ENCODE measurements around the gene ZBTB49.
"Not testable (repeated sequence)": the region's sequence is repeated elsewhere in the genome, so short reads cannot be mapped to it uniquely, and the experiment has no call there.

The ZBTB49 gene, protein sequence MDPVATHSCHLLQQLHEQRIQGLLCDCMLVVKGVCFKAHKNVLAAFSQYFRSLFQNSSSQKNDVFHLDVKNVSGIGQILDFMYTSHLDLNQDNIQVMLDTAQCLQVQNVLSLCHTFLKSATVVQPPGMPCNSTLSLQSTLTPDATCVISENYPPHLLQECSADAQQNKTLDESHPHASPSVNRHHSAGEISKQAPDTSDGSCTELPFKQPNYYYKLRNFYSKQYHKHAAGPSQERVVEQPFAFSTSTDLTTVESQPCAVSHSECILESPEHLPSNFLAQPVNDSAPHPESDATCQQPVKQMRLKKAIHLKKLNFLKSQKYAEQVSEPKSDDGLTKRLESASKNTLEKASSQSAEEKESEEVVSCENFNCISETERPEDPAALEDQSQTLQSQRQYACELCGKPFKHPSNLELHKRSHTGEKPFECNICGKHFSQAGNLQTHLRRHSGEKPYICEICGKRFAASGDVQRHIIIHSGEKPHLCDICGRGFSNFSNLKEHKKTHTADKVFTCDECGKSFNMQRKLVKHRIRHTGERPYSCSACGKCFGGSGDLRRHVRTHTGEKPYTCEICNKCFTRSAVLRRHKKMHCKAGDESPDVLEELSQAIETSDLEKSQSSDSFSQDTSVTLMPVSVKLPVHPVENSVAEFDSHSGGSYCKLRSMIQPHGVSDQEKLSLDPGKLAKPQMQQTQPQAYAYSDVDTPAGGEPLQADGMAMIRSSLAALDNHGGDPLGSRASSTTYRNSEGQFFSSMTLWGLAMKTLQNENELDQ

DNA sequence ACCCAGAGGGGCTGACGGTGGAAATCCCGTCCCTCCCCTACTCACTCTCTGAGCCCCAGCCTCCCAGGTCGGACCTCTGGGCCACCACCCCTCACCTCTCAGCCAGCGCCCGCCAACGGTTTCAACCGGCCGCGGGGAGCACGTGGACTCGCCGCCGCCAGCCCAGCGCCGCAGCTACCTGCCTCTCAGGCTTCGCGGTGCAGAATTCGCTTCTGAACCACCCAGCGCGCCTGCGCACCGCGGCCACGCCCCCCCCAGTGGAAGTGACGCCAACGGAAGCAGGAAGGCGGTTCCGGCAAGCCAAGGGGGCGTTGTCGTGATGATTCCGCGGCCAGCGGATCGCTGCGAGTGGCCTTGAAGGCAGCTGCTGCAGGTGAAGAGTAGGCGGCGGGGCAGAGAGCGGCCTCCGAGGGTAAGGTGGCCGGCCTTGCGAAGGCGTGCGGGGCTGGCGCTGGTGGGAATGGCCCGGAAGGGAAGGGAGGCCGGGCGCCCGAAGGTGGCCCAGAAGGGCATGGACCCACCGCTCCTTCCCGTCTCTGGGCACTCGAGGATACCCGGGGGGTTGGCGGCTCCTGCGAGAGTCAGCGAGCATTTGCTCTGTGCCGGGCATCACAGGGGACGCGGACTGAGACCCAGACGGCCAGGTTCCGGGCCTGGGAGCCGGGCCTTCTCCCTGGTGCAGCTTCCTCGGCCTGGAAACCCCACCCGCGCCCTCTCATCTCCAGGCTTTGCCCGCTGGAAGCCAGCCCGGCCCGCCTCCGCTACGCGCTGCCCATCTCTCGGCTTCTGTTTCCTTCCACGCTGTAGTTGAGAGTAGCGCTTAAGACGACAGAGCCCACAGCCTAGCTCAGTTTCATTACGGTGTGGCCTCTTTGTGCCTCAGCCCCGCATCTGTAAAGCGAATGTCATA lies at the start of gene ZBTB49, which contains the start of gene LYAR:
Gene ZBTB49, plus strand, starts transcription at position 311 of the 910 bp plus-strand sequence. CDS start 9,695 bp downstream, outside the sequence.
Gene LYAR, minus strand, starts transcription at position 214 of the 910 bp plus-strand sequence. CDS start 6,412 bp downstream, outside the sequence.
- DNase-seq: peak; percentile 86

DNA sequence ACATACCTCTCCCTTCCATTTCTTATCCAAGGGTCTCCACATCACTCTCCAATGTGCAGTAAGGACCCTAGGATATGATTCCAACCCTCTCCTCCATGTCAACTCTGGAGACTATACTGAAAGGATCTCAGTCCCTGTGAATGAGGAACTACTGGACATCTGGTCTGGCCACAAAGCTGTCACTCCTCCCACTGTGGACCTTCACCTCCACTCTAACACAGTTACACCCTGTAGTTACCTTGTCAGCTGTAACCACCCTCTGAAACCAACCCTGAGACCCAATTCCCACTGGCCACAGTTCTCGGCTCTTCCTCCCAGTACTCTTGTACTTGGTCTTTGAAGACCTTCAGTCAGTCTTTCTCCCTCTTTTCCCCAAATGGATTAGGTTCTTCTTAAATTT lies 44.9 kb upstream of the ZBTB49 start:
- DNase-seq: no peak

DNA sequence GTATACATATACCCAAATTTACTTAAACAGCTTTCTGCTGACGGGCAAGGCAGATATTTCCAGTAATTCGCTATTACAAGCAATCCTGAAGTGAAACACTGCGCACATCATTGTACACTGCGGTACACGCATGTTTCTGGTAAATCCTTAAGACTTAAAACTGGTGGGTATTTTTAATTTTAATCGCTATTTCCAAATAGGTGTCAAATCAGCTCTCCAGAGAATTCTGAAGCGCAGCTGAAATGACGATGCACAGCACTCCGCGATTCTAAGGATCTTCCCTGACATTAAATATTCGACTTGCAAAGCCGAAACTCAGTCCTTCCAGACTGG lies 42.4 kb upstream of the ZBTB49 start:
- no peak for DNase-seq

DNA sequence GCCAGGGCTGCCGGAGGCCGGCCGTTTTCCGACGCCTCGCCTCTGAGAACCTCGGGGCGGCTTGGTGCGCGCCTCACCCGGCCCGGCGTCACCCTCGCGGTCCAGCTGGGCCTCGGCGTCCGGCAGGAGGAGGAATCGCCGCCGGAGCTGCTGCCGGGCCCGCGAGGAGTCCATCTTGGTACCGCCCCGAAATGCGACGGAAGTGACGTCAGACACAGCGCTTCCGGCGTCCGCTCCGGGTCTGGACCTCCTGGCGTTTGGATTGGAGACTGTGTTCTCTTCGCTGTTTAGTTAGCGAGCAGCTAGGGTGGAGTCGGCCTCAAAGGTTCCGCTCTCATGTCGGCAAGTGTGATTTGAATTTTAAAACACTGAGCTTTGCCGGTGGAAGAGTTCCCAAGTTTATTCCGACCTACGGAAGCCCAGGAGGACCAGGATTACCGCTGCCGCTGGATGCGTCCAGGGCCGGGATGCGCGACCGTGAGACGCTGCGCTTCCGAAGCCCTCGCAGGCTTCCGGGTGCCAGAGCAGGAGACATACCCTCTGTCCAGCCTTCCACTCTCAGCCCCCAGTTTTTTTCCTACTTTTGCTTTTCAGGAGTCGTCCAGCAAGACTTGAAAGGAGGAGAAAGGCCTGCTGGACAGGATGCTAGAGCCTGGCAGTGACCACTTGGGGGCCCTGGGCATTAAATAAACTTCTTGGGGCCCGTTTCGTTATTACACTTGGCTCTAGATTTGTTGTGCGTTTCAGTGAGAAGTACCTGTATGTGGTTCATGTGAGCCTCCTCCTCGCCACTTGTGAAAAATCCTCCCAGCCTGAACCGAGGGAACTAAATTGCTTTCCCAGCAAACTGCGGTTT lies 41.8 kb upstream of the ZBTB49 start, which contains the start of gene TMEM128:
Gene TMEM128, minus strand, starts transcription at position 195 of the 856 bp plus-strand sequence. Its CDS starts 21 bp downstream, at position 174.
- DNase-seq: peak; percentile 89

DNA sequence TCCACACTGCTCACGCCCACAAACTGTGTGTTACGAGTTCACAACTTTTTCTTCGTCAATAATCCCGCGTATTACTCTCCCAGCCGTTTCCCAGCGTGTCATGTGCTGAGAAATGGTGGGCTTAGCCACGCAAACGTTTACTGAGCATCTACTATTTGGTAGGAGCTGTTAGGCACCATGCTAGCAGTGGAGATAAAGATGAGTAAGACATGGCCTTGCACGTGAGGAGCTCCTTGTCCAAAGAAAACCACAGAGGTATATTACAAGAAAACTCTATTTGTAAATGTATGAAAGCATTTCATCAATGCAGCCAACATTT lies 41.2 kb upstream of the ZBTB49 start:
- DNase-seq: no peak

DNA sequence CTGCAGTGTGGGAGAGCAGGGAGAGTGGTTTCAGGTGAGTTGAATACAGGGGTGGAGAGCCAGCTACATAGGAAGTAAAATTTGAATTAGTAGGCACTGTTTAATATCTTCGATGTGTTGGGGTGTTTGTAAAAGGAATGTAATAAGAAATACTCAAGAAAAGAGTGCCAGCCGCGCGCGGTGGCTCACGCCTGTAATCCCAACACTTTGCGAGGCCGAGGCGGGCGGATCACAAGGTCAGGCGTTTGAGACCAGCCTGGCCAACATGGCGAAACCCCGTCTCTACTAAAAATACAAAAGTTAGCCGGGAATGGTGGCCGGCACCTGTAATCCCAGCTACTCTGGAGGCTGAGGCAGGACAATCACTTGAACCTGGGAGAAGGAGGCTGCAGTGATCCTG lies 40.7 kb upstream of the ZBTB49 start:
- not testable (repeated sequence) for DNase-seq

DNA sequence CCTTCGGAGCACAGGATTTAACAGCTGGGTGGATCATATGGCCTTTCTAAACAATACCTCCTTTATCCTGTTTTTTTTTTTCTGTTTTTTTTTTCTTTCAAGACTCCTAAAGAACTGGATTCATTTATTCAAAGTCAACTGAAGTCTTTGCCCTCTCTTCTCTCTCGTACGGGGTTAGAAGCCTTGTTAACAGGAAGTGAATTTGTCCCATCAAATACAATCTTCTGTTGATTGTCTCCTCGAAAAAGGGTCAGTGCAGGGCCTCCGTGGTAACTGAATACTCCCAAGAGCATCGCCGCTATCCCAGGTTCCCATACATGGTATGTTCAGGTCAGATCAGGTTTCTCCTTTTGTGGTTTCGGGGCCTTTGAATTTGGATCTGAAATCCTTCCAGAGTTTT lies 40.2 kb upstream of the ZBTB49 start:
- DNase-seq: no peak

DNA sequence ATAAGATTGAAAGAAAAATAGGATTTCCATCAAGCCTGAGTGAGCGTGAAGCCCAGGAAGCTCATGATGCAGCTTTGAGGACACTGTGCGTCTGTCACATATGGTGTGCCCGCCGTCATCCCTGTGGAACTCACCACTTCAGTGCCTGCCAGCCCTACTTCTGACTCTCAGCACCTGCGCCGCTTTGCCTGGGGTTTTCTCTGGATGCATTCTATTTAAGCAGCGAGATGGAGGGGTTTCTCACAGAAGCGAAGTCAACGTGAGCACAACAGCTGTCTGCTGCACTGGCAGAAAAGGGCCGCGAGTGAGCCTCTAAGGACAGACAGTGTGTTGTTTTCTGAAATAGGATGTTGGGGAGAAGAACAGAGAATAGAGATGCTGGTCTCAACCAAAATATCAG lies 35.9 kb upstream of the ZBTB49 start:
- no peak for DNase-seq

DNA sequence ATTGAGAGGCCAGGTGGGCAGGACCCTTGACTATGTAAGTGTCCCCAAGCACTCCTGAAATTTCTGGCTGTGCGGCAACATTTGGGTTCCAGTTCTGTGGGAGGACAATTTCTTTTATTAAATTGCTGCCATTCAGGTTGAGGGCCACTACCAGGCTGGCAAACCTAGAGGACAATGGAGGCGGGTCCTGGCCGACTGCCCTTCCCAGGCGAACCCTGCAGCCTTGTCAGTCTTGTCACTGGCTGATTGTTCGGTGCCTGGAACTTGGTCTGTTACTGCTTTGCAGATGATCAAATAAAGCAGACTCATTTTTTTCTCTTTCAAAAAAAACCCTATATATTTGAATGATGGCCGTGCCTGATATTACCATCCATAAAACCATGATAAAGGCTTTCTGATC lies 35.4 kb upstream of the ZBTB49 start:
- DNase-seq: no peak

DNA sequence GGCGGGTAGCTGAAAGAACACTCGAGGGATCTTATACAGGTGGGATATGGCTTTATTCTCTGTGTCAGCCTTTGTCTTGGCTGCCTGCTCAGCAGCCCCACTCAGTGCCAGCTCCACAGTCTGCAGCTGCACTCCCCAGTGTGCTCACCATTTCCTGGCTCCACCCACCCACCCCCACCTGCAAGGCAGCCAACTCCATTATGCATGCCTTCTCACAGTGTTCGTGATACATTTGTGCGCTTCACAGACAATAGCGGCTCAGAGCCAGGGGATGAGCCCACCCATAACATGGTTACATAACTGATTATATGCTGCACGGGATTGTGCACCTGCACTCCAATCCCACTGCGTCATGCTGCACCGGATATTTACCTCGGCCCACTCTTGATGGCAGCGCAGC lies 33.3 kb upstream of the ZBTB49 start:
- no peak for DNase-seq

DNA sequence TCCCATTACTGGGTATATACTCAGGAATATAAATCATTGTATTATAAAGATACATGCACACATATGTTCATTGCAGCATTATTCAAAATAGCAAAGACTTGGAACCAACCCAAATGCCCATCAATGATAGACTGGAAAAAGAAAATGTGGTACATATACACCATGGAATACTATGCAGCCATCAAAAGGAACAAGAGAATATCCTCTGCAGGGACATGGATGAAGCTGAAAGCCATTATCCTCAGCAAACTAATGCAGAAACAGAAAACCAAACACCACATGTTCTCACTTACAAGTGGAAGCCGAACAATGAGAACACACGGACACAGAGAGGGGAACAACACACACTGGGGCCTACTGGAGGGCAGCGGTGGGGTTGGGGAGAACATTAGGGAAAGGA lies 32.3 kb upstream of the ZBTB49 start:
- DNase-seq: not testable (repeated sequence)

DNA sequence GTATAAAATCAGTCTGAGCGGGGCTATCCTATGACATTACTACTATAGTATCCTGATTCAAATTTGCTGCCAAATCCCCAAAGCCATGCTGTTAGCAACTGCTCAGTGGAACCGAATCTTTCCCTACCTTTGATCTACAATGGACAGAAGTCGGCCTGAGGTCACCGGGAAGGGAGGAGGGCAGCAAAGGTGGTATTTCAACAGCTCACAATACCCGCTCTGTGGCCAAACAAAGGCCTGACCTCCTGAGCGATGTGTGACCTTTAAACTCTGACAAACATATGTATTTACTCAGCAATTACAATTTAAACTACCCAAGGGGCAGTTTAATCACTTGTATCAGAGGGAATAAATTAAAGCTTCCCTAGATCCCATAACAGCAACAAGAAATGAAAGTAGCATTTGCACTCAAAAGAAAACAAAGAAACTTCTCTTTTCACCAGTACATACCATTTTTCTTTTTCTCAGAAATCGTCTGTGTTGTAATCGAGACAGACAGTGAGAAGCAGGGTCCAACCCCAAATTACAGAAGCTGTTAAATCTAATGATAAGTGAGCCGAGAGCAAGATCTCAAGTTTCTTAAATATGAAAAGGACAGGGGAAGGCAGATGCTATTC lies 30.5 kb upstream of the ZBTB49 start:
- no peak for DNase-seq

DNA sequence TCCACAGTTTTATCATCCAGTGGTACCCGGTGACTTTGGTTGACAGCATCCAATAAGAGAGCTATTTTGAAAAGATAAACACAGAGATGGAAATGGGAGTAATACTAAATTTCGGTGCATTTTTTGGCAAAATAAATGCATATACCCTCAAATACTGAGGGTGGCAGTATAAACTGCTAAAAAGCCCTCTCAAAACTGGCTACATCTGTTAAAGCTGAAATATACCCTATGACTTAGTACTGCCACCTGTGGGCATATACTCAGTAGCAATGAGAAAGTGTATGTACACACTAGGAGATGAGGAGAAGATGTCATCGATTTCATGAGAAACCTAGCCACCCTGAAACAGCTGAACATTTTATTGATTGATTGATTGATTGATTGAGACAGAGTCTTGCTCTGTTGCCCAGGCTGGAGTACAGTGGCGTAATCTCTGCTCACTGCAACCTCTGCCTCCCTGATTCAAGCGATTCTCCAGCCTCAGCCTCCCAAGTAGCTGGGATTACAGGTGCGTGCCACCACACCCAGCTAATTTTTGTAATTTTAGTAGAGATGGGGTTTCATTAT lies 29.8 kb upstream of the ZBTB49 start:
- no peak for DNase-seq

DNA sequence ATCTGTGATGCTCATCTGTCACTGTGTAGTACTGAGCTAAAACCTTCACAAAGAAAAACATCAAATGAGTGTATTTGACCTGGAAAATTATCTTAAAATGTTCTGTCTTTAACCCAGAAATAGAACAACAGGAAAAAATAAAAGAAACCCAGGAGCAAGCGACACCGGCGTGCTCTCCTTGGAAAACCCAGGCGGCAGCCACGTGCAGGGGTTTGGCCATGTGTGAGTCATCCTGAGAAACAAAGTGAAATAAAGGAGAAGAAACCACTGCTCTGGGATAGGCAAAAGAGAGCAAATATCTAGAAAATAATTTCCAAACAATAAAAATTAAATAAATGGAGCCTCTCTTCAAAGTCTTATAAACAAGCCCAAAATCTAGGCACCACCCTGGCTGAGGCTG lies 22.1 kb upstream of the ZBTB49 start:
- DNase-seq: no peak

DNA sequence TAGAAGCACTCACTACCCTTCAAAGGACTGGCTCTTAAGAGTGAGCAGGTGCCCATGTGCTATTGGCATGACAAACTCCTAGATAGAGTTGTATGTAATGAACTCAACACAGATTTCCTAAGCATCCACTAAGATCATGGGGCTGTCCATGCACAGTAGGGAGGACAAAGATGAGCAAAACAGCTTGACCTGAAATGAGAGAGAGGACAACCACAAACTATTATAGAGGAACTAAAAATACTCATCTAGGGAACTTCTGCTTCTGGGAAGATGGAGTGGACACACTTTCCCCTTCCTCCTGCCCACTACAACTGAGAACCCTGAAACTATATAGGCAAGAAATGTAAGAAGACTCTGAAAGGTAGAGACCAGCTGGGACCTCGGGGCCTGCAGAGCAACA lies 21.3 kb upstream of the ZBTB49 start:
- DNase-seq: no peak

DNA sequence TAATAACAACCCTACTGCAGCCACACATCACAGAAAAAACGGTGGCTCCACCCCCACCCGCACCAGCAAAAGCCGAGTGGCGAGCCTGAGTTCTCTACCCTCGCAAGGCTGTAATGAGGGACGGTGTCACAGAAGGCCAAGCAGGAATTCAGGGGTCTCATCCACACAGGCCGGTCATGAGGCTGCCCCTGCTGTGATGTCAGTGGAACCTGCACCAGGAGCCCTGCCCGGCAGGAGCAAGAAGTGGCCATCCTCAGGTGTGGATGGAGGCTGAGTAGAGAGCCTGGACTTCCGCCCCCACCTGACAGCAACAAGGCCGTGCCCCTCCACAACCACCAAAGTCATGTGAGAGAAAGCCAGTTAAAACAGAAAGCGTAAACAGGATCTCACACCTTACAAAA lies 20.7 kb upstream of the ZBTB49 start:
- DNase-seq: no peak

DNA sequence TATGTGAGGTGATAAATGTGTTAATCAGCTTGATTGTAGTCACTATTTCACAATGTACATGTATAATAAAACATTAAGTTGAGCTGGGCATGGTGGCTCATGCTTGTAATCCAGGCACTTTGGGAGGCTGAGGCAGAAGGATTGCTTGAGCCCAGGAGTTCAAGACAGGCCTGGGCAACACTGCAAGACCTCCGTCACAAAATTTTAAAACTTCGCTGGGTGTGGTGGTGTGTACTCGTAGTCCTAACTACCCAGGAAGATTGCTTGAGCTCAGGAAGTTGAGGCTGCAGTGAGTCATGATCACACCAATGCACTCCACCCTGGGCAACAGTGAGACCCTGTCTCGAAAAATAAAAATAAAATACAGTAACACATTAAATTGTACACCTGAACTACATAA lies 20.2 kb upstream of the ZBTB49 start:
- DNase-seq: no peak

DNA sequence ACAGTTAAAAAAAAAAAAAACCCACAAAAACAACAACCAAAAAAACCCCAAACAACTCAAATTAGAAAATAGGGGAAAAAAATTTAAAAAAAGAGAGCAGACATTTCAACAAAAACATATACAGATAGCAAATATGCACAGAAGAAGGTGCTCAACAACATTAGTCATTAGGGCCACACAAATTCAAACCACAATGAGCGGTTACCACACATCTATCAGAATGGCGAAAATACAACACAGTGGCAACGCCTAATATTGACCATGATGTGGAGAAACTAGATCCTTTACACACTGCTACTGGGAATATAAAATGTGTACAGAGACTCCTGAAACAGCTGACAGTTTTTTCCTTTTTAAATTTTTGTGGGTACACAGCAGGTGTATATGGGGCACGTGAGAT lies 19.5 kb upstream of the ZBTB49 start:
- no peak for DNase-seq

DNA sequence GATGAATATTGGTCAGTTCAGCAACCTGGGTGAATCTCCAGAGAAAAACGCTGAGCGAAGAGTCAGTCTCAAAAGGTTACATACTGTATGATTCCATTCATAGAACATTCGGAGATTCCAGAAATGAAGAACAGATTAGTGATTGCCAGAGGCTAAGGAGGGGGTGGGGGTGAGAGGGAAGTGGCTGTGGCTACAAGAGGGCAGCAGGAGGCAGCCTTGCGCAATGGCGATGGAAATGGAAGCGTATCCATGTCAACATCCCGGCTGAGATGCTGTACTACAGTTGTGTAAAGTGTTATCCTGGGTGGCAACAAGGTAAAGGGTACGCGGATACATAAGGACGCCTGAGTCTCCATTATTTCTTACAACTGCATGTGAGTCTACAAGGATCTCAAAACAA lies 18.1 kb upstream of the ZBTB49 start:
- DNase-seq: no peak

DNA sequence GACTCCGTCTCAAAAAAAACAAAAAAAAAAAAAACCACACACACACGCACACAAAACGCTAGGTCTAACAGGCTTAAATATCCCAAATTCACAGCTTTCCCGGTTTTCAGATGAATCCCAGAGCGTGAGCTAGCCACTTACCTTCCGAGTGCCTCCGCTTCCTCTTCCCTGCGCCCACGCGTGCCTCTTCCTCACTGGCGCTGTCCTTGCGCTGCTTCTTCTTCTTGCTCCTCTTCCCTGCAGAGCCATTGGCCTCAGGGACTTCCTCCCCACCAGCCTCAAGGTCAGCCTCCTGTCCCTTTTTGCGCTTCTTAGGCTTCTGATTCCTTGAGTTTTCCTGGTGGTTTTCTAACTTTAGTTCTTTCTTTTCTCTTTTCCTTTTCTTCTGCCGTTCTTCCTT lies 15.8 kb upstream of the ZBTB49 start:
- no peak for DNase-seq

DNA sequence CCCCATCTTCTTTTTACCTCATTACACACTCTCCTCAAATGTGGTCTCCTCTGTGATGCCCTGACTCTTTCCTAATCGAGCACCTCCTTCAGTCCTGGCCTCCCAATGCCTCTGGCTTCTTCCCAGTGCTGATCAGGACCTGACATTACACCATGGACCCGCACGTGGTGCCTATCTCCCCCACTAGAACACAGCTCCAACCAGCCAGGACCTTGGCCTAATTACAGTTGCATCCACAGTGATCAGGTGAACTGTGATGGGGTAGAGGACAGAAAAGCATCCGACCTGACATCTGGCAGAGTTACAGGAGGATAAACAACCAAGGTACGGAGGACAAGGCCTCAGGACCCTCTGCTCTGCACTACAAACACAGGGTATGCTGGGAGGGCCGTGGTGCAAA lies 12.5 kb upstream of the ZBTB49 start:
- no peak for DNase-seq

DNA sequence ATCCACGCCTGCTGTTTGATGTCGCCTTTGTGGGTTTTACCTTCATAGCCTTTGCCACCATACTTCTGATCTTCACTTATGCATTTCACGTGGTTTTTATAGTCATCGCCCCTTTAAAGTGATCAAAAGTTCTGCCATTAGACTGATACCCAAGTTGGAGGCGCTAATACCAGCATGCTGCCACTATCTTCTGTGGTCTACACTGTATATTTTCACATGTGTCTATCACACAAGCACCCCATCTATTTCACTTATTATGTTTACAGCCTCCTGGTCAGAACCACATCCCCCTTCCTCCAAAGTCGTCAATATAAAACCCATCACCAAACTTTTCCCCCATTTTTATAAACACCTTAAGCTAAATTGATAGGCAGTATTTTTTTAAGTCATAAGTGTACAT lies 8.3 kb upstream of the ZBTB49 start:
- DNase-seq: no peak
